Left ventricle myocardium superior (tissue), 1 donor: ENCODE measurements around the gene PRKAG2. TPM values are rescaled to one million over a fixed set of nuclear protein-coding genes. Genes with fewer than 3 reads are reported as not detected.
"Not testable (repeated sequence)": the region's sequence is repeated elsewhere in the genome, so short reads cannot be mapped to it uniquely, and the experiment has no call there.

Experiments used
- ATAC-seq: fragments of 200-7000 bp; cut with Tn5 transposase; one replicate; pipeline ENCODE4 v1.9.1; 2020; ENCODE audit warnings: mild to moderate bottlenecking, moderate library complexity
- DNase-seq: peaks from one replicate; pipeline ENCODE4 v3.0.0-alpha.2; 2020
- intact Hi-C: fragments of 100-400 bp; cut with micrococcal nuclease; formaldehyde crosslinking; loops from one replicate; pipeline ENCODE4 v1.11.0; 2022
- total RNA-seq: library from RNA; stranded (reverse); fragmentation: NEBNext Ultra II Directional; extraction: Animal tissue kit (Norgen Biotek cat#: 25700); gene quantifications from one replicate; pipeline ENCODE4 v1.2.1, GENCODE V29; 2021
- donor health status: DM: no; HTN: yes; CAD: no; lungs with severe emphysema.

PRKAG2 gene
- total RNA-seq, 1 donor from 2014 or later = 113 TPM

GRCh38 chr7:151764056-151764920 lies 112.6 kb downstream of the PRKAG2 start:
- intact Hi-C loops = no loop called here

GRCh38 chr7:151763420-151763984 lies 113.4 kb downstream of the PRKAG2 start:
- ATAC-seq (no peak), DNase-seq (no peak)
- intact Hi-C loops = no loop called here

More at GRCh38 chr7:151764056-151764920, 112.6 kb downstream of the PRKAG2 start:
- DNase-seq (no peak), ATAC-seq (peak; percentile 33)

- DNase-seq (no peak), ATAC-seq (no peak)
- intact Hi-C loops = no loop called here
Observed at GRCh38 chr7:151762583-151763245, 114.2 kb downstream of the PRKAG2 start.

- intact Hi-C loops = no loop called here
- no peak for ATAC-seq
- no peak for DNase-seq
Observed at GRCh38 chr7:151761957-151762356, 115.0 kb downstream of the PRKAG2 start.

GRCh38 chr7:151761231-151761630 lies 115.7 kb downstream of the PRKAG2 start:
- DNase-seq (no peak), ATAC-seq (no peak)
- intact Hi-C loops = no loop called here

GRCh38 chr7:151759591-151760042 lies 117.3 kb downstream of the PRKAG2 start:
- DNase-seq = no peak
- intact Hi-C loops = no loop called here
- ATAC-seq = peak; percentile 51

GRCh38 chr7:151758622-151759540 lies 118.0 kb downstream of the PRKAG2 start:
- no peak for ATAC-seq
- no peak for DNase-seq
- intact Hi-C loops = no loop called here

- DNase-seq = no peak
- no peak for ATAC-seq
- intact Hi-C loops = no loop called here
Observed at GRCh38 chr7:151757274-151757673, 119.6 kb downstream of the PRKAG2 start.

GRCh38 chr7:151756866-151757265 lies 120.0 kb downstream of the PRKAG2 start:
- ATAC-seq = no peak
- DNase-seq = no peak
- intact Hi-C loops = no loop called here

- intact Hi-C loops = no loop called here
- no peak for ATAC-seq
- DNase-seq = no peak
Observed at GRCh38 chr7:151756076-151756731, 120.7 kb downstream of the PRKAG2 start.

- intact Hi-C loops = no loop called here
- ATAC-seq (peak; percentile 59), DNase-seq (peak; percentile 62)
Observed at GRCh38 chr7:151755131-151755801, 121.6 kb downstream of the PRKAG2 start.

- ATAC-seq (no peak), DNase-seq (no peak)
- intact Hi-C loops = no loop called here
Observed at GRCh38 chr7:151754688-151755130, 122.2 kb downstream of the PRKAG2 start.

GRCh38 chr7:151754142-151754590 lies 122.7 kb downstream of the PRKAG2 start:
- DNase-seq = peak; percentile 86
- ATAC-seq = peak; percentile 87
- intact Hi-C loops = no loop called here

- intact Hi-C loops = no loop called here
- no peak for ATAC-seq
- DNase-seq = no peak
Observed at GRCh38 chr7:151752816-151753595, 123.9 kb downstream of the PRKAG2 start.

- intact Hi-C loops = no loop called here
- DNase-seq (no peak), ATAC-seq (no peak)
Observed at GRCh38 chr7:151752037-151752436, 124.9 kb downstream of the PRKAG2 start.

GRCh38 chr7:151748733-151749132 lies 128.2 kb downstream of the PRKAG2 start:
- intact Hi-C loops = no loop called here
- DNase-seq (no peak), ATAC-seq (no peak)

GRCh38 chr7:151748021-151748420 lies 128.9 kb downstream of the PRKAG2 start:
- ATAC-seq, intact Hi-C loops, DNase-seq: not testable (repeated sequence)
